IPS-15b (cell line): Measurements from ENCODE around the gene TTC9B.

ENCODE experiments used
- H3K27me3 ChIP-seq: one replicate; pipeline ENCODE4 v1.6.1; 2013; ENCODE audit warnings: low read length; ENCODE audit not compliant: control insufficient read depth, insufficient read depth
- H3K36me3 ChIP-seq: one replicate; pipeline ENCODE4 v1.6.1; 2013; ENCODE audit warnings: low read length; ENCODE audit not compliant: control insufficient read depth, insufficient read depth
- H3K4me1 ChIP-seq: one replicate; pipeline ENCODE4 v1.6.1; 2013; ENCODE audit warnings: mild to moderate bottlenecking, low read length; ENCODE audit not compliant: control insufficient read depth, insufficient read depth
- H3K4me3 ChIP-seq: one replicate; pipeline ENCODE4 v1.5.1; 2013; ENCODE audit warnings: low read depth, low read length
- H3K9ac ChIP-seq: one replicate; pipeline ENCODE4 v1.6.1; 2013; ENCODE audit warnings: low read depth, mild to moderate bottlenecking, low read length
- H3K9me3 ChIP-seq: one replicate; pipeline ENCODE4 v1.6.1; 2013; ENCODE audit warnings: mild to moderate bottlenecking, low read length; ENCODE audit not compliant: control insufficient read depth, insufficient read depth

Gene TTC9B

GRCh38 chr19:40237791-40238190 lies 19.6 kb upstream of the TTC9B start:
- no peak overlapping the region for H3K9ac ChIP-seq
- no peaks in the 10 kb centered on the region for H3K27me3 ChIP-seq
- H3K4me3 ChIP-seq: no peak overlapping the region
- no peaks in the 10 kb centered on the region for H3K4me1 ChIP-seq
- peaks cover 59% of the 10 kb centered on the region for H3K36me3 ChIP-seq
- H3K9me3 ChIP-seq: no peaks in the 10 kb centered on the region

DNA sequence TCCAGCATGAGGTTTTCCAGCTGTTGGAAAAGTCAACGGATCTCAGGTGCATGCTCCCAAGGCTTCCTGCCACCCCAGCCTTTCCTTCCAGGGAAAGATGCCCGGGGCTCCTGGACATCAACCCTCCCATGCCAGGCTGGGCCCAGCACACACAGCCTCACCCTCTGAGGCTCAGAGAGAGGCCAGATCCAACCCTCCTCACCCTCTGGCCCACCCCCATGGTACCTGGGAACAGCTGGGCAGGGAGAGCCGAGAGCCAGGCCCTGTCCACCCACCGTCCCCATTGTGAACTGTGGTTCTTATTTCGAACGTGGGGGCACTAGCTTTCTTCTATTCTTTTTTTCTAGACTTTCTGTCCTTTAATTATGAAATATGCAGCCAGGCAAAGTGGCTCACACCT lies 18.2 kb upstream of the TTC9B start:
- Histone ChIP-seq H3K36me3 (peaks cover 50% of the 10 kb centered on the region), H3K9me3 (no peaks in the 10 kb centered on the region), H3K9ac (no peak overlapping the region), H3K4me3 (no peak overlapping the region), H3K4me1 (peaks cover 6% of the 10 kb centered on the region), H3K27me3 (no peaks in the 10 kb centered on the region)

DNA sequence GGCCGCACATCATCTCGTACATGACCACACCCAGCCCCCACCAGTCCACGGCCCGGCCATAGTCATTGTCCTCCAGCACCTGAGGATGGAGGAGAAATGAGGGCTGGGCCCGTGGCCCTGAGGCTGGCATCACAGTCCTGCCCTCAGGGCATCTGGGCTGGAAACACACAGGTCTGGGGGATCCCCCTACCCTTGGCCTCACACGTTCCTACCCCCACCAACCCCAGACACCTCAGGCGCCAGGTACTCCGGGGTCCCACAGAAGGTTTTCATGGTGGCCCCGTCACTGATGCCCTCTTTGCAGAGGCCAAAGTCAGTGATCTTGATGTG lies 17.8 kb upstream of the TTC9B start:
- H3K27me3 ChIP-seq: no peaks in the 10 kb centered on the region
- no peak overlapping the region for H3K4me3 ChIP-seq
- peaks cover 47% of the 10 kb centered on the region for H3K36me3 ChIP-seq
- no peak overlapping the region for H3K9ac ChIP-seq
- H3K9me3 ChIP-seq: no peaks in the 10 kb centered on the region
- H3K4me1 ChIP-seq: peaks cover 9% of the 10 kb centered on the region

GRCh38 chr19:40235238-40236025 lies 17.2 kb upstream of the TTC9B start:
- Histone ChIP-seq H3K4me1 (peaks cover 9% of the 10 kb centered on the region), H3K27me3 (no peaks in the 10 kb centered on the region), H3K4me3 (no peak overlapping the region), H3K9me3 (no peaks in the 10 kb centered on the region), H3K9ac (no peak overlapping the region), H3K36me3 (peaks cover 45% of the 10 kb centered on the region)

DNA sequence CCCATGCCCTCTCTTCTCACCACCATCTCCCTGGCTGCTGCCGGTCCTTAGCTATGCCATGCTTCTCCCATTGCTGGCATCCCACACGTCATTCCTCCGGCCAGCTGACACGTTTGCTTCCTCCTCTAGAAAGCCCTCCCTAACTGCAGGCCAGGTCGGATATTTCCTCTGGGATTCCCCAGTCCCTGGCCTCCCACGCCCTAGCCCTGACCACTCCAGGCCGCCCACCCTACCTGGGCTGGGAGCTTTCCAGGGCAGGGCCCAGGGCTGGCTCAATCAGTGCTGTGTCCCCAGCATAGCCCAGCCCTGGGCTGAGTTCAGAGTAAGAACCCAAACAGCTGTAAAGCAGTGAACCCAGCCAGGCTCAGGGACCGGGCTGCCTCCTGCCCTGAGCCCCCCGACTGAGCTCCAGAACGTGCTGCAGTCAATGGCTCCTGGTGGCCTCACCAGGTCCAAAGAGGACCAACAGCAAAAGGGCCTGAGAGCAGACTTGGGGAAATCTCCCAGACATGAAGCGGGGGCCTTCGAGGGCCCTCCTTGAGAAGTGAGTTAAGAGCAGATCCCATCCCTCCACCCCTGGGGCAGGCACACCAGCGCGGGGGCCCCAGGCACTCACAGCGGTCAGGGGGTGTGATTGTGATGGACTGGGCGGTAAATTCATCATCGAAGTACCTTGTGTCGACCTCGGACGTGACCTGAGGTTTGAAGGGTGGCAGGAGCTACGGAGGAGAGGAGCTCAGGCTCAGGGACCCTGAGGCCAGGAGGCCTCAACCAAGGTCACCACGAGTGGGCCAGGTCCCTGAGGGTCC lies 16.4 kb upstream of the TTC9B start:
- H3K36me3 ChIP-seq: peaks cover 39% of the 10 kb centered on the region
- no peak overlapping the region for H3K9ac ChIP-seq

DNA sequence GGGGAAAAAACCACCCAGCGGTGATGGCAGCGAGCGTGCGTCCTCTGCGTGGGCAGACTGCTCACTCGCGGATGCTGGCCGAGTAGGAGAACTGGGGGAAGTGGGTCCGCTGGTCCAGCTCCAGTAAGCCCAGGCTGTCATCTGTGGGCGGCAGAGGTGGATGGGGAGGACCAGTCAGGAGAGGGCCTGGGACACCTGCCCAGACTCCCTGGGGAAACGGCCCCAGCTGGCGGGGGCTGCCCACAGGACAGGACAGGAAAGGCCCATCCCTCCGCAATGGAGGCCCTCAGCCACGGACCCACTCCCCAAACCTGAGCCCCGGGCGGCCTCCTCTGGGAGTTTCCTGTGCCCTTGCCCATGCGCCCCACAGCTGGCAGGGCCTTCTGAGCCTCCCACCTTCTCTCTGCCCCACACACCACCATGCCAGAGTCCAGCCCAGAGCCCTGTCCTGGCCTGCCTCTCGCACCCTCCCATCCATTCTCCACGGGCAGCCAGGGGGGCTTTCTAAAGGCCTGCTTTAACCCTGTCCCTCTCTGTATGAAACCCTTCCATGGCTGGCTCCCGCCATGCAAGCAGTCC lies 15.7 kb upstream of the TTC9B start:
- Histone ChIP-seq H3K27me3 (peaks cover 4% of the 10 kb centered on the region), H3K4me3 (no peak overlapping the region), H3K9ac (no peak overlapping the region), H3K9me3 (no peaks in the 10 kb centered on the region), H3K36me3 (peaks cover 33% of the 10 kb centered on the region), H3K4me1 (peaks cover 9% of the 10 kb centered on the region)

More for the DNA sequence above, 16.4 kb upstream of the TTC9B start:
- no peaks in the 10 kb centered on the region for H3K9me3 ChIP-seq
- H3K4me1 ChIP-seq: peaks cover 9% of the 10 kb centered on the region
- no peak overlapping the region for H3K4me3 ChIP-seq
- peaks cover under 1% of the 10 kb centered on the region for H3K27me3 ChIP-seq

DNA sequence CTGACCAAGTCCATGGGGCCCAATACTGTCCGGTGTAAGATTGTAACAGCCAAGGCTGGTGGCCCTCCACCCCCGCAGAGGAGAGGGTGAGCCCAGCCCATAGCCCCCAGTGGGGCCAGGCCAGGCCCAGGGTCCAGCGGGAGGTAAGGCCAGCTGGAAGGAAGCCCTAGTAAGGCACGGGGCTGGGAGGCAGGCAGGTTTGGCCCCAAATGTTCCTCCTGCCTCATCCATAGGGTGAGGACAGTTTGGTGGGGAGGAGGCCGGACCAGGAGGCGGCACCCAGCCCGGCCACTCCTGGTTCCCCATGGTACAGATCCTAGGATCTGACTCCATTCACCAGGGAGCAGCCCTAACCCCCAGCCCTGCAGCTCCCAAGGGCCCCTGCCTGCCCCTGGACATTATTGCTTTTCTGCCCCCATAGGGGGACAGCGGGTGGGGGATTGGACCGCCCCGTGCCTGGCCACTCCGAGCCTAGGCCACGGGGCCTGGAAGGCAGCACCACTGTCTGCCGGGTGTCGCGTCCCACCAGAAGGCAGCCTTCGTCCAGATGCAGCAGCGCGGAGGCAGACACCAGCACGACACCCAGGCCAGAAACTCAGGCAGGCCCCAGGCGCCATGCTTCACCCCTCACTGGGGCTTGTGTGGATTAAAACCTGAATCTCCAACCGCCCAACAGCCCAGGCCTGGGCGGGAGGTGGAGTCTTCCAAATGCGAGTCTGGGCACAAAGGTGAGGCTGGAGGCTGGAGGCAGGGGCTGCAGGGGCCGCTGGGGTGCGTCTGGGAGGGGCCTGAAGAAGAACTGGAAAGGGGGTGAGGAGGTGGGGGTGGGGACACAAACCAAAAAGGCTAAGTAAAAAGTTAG lies 15.0 kb upstream of the TTC9B start:
- Histone ChIP-seq H3K36me3 (peaks cover 27% of the 10 kb centered on the region), H3K9ac (no peak overlapping the region), H3K9me3 (no peaks in the 10 kb centered on the region), H3K4me3 (no peak overlapping the region), H3K27me3 (peaks cover 4% of the 10 kb centered on the region), H3K4me1 (peaks cover 9% of the 10 kb centered on the region)

GRCh38 chr19:40232479-40232878 lies 14.3 kb upstream of the TTC9B start:
- H3K4me3 ChIP-seq: no peak overlapping the region
- peaks cover 6% of the 10 kb centered on the region for H3K27me3 ChIP-seq
- peaks cover 9% of the 10 kb centered on the region for H3K4me1 ChIP-seq
- H3K9me3 ChIP-seq: no peaks in the 10 kb centered on the region
- peaks cover 21% of the 10 kb centered on the region for H3K36me3 ChIP-seq
- no peak overlapping the region for H3K9ac ChIP-seq

DNA sequence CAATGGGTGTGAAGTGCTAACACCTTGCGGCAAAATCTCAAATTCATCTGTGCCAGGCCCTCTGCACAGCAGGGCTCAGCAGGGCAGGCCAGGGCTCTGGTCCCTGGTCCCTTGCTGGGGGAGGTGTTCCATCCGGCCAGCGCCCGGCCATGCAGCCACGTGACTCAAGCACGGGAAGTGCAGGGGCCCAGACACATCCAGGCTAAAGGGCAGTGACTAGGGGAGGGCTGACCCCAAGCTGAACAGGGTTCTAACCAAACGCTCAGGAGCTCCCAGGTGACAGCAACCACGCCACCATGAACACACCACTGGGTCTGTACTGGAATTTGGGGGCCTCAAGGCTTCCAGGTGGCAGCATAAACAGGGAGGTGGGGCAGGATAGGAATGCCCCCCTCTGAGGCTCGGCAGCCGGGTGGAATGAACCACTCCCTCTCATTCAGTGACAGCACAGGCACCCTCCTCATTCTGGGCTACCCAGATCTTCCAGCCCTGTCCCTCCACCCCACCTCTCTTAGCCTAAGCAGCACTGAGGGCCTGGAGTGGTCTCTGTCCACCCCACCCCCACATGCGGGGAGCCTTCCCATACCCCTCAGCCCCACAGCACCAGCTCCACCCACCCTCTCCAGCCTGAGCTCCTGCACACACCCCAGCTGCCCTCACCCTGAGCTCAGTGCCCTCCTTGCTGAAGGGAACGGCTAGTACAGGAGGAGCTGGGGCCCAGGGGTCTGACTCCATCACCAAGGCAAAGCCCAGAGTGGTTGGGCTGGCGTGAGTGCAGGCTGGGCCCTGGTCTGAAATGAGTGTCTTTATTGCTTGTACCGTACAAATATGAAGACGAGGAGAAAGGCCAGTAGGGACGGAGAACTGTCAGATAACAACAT lies 13.6 kb upstream of the TTC9B start:
- H3K9me3 ChIP-seq: no peaks in the 10 kb centered on the region
- no peak overlapping the region for H3K9ac ChIP-seq
- peaks cover 9% of the 10 kb centered on the region for H3K4me1 ChIP-seq
- peaks cover 17% of the 10 kb centered on the region for H3K36me3 ChIP-seq
- H3K27me3 ChIP-seq: peaks cover 9% of the 10 kb centered on the region
- no peak overlapping the region for H3K4me3 ChIP-seq

DNA sequence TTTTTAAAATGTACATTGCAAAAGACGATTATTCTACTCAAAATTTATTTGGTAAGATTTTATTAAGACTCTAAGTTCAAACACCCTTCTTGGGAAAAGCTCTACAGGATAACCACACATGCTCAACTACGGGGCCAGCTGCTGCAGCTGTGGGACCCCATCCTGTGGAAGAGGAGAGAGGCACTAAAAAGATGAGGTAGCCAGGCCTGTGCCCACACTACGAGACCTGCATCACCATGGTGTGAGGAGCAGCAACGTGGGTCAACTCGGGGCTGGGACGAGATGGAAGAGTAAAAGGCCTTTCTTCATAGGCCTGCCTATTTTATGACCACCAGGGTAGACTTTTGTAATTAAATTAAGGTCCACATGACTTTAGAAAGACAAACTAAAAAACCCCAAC lies 12.9 kb upstream of the TTC9B start:
- H3K4me3 ChIP-seq: no peak overlapping the region
- peaks cover 17% of the 10 kb centered on the region for H3K36me3 ChIP-seq
- peaks cover 9% of the 10 kb centered on the region for H3K4me1 ChIP-seq
- H3K27me3 ChIP-seq: peaks cover 9% of the 10 kb centered on the region
- H3K9ac ChIP-seq: no peak overlapping the region
- no peaks in the 10 kb centered on the region for H3K9me3 ChIP-seq
